ENCODE data around the gene TUBD1.
"Not testable (repeated sequence)": the region's sequence is repeated elsewhere in the genome, so short reads cannot be mapped to it uniquely, and the experiment has no call there.

The TUBD1 gene

DNA sequence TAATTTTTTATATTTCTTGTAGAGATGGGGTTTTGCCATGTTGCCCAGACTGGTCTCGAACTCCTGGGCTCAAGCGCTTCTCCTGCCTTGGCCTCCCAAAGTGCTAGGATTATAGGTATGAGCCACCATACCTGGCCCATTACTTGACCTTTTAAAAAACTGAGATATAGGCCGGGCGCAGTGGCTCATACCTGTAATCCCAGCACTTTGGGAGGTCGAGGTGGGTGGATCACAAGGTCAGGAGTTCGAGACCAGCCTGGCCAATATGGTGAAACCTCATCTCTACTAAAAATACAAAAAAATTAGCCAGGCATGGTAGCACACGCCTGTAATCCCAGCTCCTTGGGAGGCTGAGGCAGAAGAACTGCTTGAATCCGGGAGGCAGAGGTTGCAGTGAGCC, 19.3 kb downstream of the TUBD1 start:
- H3K9ac ChIP-seq (ENCODE audit: low read length); H3K4me1 ChIP-seq (ENCODE audit: control insufficient read depth, low read depth, low read length); H3K9me3 ChIP-seq (ENCODE audit: control insufficient read depth, low read depth, low read length); H3K27me3 ChIP-seq (ENCODE audit: control insufficient read depth, insufficient read depth, low read length); H3K27ac ChIP-seq (ENCODE audit: low read length); H3K4me3 ChIP-seq (ENCODE audit: low read length): not testable (repeated sequence)
- H3K36me3 ChIP-seq (ENCODE audit: control insufficient read depth, low read depth, low read length) = peaks cover 20% of the 10 kb centered on the region

- H3K27me3 ChIP-seq (ENCODE audit: control insufficient read depth, insufficient read depth, low read length) = no peaks in the 10 kb centered on the region
- H3K4me3 ChIP-seq (ENCODE audit: low read length) = no peak overlapping the region
- H3K4me1 ChIP-seq (ENCODE audit: control insufficient read depth, low read depth, low read length) = no peaks in the 10 kb centered on the region
- no peaks in the 10 kb centered on the region for H3K9me3 ChIP-seq (ENCODE audit: control insufficient read depth, low read depth, low read length)
- H3K27ac ChIP-seq (ENCODE audit: low read length) = no peak overlapping the region
- peaks cover 13% of the 10 kb centered on the region for H3K36me3 ChIP-seq (ENCODE audit: control insufficient read depth, low read depth, low read length)
- H3K9ac ChIP-seq (ENCODE audit: low read length) = no peak overlapping the region
These were observed 20.4 kb downstream of the TUBD1 start for GRCh38 chr17:59872351-59872750.

DNA sequence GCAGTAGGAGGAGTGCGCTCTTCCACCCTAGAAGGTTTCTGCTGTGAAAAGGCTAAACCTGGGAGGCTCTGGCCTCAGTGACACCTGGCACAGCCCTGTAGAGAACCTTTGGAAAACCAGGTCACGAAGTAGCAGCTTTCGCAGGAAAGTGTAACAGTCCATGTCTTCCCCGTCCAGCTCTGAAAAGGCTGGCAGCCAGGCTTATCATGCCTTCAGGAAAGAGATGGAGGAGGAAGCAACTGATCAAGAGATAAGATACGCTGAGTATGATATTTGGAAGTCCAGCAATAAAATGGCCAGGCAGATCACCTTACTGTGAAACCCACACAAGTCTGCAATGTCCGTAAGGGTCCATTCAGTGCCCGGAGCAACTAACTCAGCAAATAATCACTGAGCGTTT, 22.3 kb downstream of the TUBD1 start:
- Histone ChIP-seq H3K27me3 (ENCODE audit: control insufficient read depth, insufficient read depth, low read length) (no peaks in the 10 kb centered on the region), H3K4me1 (ENCODE audit: control insufficient read depth, low read depth, low read length) (no peaks in the 10 kb centered on the region), H3K9me3 (ENCODE audit: control insufficient read depth, low read depth, low read length) (no peaks in the 10 kb centered on the region), H3K9ac (ENCODE audit: low read length) (no peak overlapping the region), H3K4me3 (ENCODE audit: low read length) (no peak overlapping the region), H3K36me3 (ENCODE audit: control insufficient read depth, low read depth, low read length) (peaks cover 7% of the 10 kb centered on the region), H3K27ac (ENCODE audit: low read length) (no peak overlapping the region)

DNA sequence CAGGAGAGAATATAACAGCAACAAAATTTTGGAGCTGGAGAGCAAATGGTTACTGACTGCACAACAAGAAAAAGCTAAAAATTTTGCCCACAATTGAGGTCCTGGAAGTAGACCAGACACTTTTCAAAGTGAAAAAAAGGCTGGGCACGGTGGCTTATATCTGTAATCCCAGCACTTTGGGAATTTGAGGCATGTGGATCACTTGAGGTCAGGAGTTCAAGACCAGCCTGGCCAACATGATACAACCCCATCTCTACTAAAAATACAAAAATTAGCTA, 22.9 kb downstream of the TUBD1 start:
- Histone ChIP-seq H3K4me1 (ENCODE audit: control insufficient read depth, low read depth, low read length) (no peaks in the 10 kb centered on the region), H3K4me3 (ENCODE audit: low read length) (no peak overlapping the region)

GRCh38 chr17:59863616-59864015, 29.1 kb downstream of the TUBD1 start:
- Histone ChIP-seq H3K4me3 (ENCODE audit: low read length) (no peak overlapping the region), H3K27ac (ENCODE audit: low read length) (no peak overlapping the region), H3K36me3 (ENCODE audit: control insufficient read depth, low read depth, low read length) (peaks cover 22% of the 10 kb centered on the region), H3K9ac (ENCODE audit: low read length) (no peak overlapping the region), H3K4me1 (ENCODE audit: control insufficient read depth, low read depth, low read length) (no peaks in the 10 kb centered on the region), H3K27me3 (ENCODE audit: control insufficient read depth, insufficient read depth, low read length) (no peaks in the 10 kb centered on the region), H3K9me3 (ENCODE audit: control insufficient read depth, low read depth, low read length) (no peaks in the 10 kb centered on the region)

More for the DNA sequence above, 22.9 kb downstream of the TUBD1 start:
- Histone ChIP-seq H3K27ac (ENCODE audit: low read length) (no peak overlapping the region), H3K9ac (ENCODE audit: low read length) (no peak overlapping the region), H3K9me3 (ENCODE audit: control insufficient read depth, low read depth, low read length) (no peaks in the 10 kb centered on the region), H3K36me3 (ENCODE audit: control insufficient read depth, low read depth, low read length) (peaks cover 11% of the 10 kb centered on the region), H3K27me3 (ENCODE audit: control insufficient read depth, insufficient read depth, low read length) (no peaks in the 10 kb centered on the region)

DNA sequence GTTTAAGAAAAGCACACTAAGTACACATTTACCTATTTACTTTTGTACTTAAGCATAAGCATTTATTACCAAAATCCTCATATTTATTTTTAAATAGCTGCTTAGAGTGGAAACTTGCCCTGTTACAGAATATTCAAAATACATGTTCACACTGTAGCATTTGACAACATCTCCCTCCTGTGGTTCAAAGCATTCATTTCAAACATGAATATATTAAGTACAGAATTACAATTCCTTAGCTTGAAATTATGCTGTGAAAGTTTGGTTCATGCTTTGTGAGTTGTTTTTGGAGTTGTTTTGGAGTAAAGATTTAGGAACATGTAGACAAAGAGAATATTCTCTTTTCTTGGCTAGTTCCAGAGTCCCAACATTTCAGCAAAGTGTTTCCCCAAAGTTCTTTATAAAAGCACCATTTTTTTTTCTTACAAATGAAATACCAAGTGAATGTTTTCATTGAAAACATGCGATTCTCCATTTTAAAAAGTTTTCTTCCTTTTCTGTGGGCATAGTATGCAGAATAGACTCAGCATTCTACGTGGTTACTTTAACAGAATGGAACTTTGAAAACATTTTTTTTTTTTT, 33.2 kb downstream of the TUBD1 start:
- Histone ChIP-seq H3K27me3 (ENCODE audit: control insufficient read depth, insufficient read depth, low read length) (no peaks in the 10 kb centered on the region), H3K4me1 (ENCODE audit: control insufficient read depth, low read depth, low read length) (peaks cover 10% of the 10 kb centered on the region), H3K4me3 (ENCODE audit: low read length) (no peak overlapping the region), H3K27ac (ENCODE audit: low read length) (no peak overlapping the region), H3K36me3 (ENCODE audit: control insufficient read depth, low read depth, low read length) (peaks cover 12% of the 10 kb centered on the region), H3K9ac (ENCODE audit: low read length) (no peak overlapping the region), H3K9me3 (ENCODE audit: control insufficient read depth, low read depth, low read length) (no peaks in the 10 kb centered on the region)

DNA sequence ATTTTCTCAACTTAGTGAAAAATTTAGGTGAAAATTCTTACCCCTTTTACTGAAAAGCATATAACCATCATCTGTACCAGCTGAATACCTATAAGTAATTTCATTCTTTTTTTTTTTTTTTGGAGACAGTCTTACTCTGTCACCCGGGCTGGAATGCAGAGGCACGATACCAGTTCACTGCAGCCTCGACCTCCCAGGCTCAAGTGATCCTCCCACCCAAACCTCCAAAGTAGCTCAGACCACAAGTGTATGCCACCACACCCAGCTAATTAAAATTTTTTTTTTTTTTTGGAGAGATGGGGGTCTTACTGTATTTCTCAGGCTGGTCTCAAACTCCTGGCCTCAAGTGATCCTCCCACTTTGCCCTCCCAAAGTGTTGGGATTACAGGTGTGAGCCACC, 33.8 kb downstream of the TUBD1 start:
- H3K9ac ChIP-seq (ENCODE audit: low read length) = no peak overlapping the region
- peaks cover 10% of the 10 kb centered on the region for H3K4me1 ChIP-seq (ENCODE audit: control insufficient read depth, low read depth, low read length)
- no peak overlapping the region for H3K27ac ChIP-seq (ENCODE audit: low read length)

DNA sequence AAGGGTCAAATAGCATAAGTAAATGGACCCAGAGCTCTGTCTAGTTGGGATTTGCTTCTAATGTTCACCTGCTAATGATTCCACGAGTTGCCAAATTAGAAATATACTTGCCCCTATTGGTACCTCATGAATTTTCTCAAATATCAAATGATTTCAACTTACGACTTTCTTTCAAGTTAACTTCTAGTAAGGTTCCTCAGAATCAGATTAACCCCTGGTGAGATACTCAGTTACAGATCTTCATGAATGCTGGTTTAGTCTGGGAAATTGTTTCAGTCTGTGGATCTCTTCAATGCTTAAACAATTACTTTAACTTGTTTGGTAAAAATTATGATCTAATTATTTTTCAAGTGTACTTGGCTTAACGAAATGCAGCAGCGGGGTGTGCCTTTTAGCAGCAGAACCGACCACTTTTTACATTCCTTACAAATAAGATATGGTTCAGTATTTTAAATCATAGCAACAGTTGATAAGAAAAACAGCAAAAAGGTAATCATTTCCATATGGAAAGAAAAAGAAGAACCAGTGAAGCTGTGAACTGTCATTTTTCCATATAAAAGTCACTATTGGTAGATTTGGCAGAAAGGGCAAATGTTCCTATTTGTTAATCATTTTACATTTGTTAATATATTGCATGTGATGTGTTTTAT, 34.5 kb downstream of the TUBD1 start:
- Histone ChIP-seq H3K4me1 (ENCODE audit: control insufficient read depth, low read depth, low read length) (peaks cover 14% of the 10 kb centered on the region), H3K9me3 (ENCODE audit: control insufficient read depth, low read depth, low read length) (no peaks in the 10 kb centered on the region), H3K27me3 (ENCODE audit: control insufficient read depth, insufficient read depth, low read length) (no peaks in the 10 kb centered on the region), H3K27ac (ENCODE audit: low read length) (no peak overlapping the region), H3K36me3 (ENCODE audit: control insufficient read depth, low read depth, low read length) (peaks cover 11% of the 10 kb centered on the region), H3K9ac (ENCODE audit: low read length) (no peak overlapping the region), H3K4me3 (ENCODE audit: low read length) (no peak overlapping the region)

More for the DNA sequence above, 33.8 kb downstream of the TUBD1 start:
- Histone ChIP-seq H3K27me3 (ENCODE audit: control insufficient read depth, insufficient read depth, low read length) (no peaks in the 10 kb centered on the region), H3K4me3 (ENCODE audit: low read length) (no peak overlapping the region), H3K36me3 (ENCODE audit: control insufficient read depth, low read depth, low read length) (peaks cover 12% of the 10 kb centered on the region), H3K9me3 (ENCODE audit: control insufficient read depth, low read depth, low read length) (no peaks in the 10 kb centered on the region)

- H3K9me3 ChIP-seq (ENCODE audit: control insufficient read depth, low read depth, low read length) = no peaks in the 10 kb centered on the region
- no peak overlapping the region for H3K4me3 ChIP-seq (ENCODE audit: low read length)
- H3K27ac ChIP-seq (ENCODE audit: low read length) = no peak overlapping the region
- H3K4me1 ChIP-seq (ENCODE audit: control insufficient read depth, low read depth, low read length) = peaks cover 14% of the 10 kb centered on the region
- peaks cover 6% of the 10 kb centered on the region for H3K36me3 ChIP-seq (ENCODE audit: control insufficient read depth, low read depth, low read length)
- no peaks in the 10 kb centered on the region for H3K27me3 ChIP-seq (ENCODE audit: control insufficient read depth, insufficient read depth, low read length)
- H3K9ac ChIP-seq (ENCODE audit: low read length) = no peak overlapping the region
These were observed 35.6 kb downstream of the TUBD1 start for GRCh38 chr17:59856859-59857794.

GRCh38 chr17:59853919-59854729, 38.6 kb downstream of the TUBD1 start:
- H3K4me3 ChIP-seq (ENCODE audit: low read length); H3K27ac ChIP-seq (ENCODE audit: low read length); H3K9me3 ChIP-seq (ENCODE audit: control insufficient read depth, low read depth, low read length); H3K36me3 ChIP-seq (ENCODE audit: control insufficient read depth, low read depth, low read length); H3K9ac ChIP-seq (ENCODE audit: low read length); H3K27me3 ChIP-seq (ENCODE audit: control insufficient read depth, insufficient read depth, low read length): not testable (repeated sequence)
- peaks cover 14% of the 10 kb centered on the region for H3K4me1 ChIP-seq (ENCODE audit: control insufficient read depth, low read depth, low read length)

- no peaks in the 10 kb centered on the region for H3K9me3 ChIP-seq (ENCODE audit: control insufficient read depth, low read depth, low read length)
- H3K4me3 ChIP-seq (ENCODE audit: low read length) = no peak overlapping the region
- no peak overlapping the region for H3K9ac ChIP-seq (ENCODE audit: low read length)
- H3K27me3 ChIP-seq (ENCODE audit: control insufficient read depth, insufficient read depth, low read length) = no peaks in the 10 kb centered on the region
- H3K4me1 ChIP-seq (ENCODE audit: control insufficient read depth, low read depth, low read length) = peaks cover 14% of the 10 kb centered on the region
- no peaks in the 10 kb centered on the region for H3K36me3 ChIP-seq (ENCODE audit: control insufficient read depth, low read depth, low read length)
- H3K27ac ChIP-seq (ENCODE audit: low read length) = no peak overlapping the region
These were observed 39.4 kb downstream of the TUBD1 start for GRCh38 chr17:59853168-59853918.
